BE2C (cell line): ENCODE measurements around the gene AXDND1.

Source experiments
- DNase-seq: peaks from one replicate; pipeline ENCODE4 v3.0.0-alpha.2; 2020
- H3K27me3 ChIP-seq: fragments of 250-450 bp; sonication (Bioruptor Pico); 2 replicates; pipeline ENCODE4 v1.5.1; 2020; ENCODE audit warnings: mild to moderate bottlenecking
- H3K36me3 ChIP-seq: fragments of 250-450 bp; sonication (Bioruptor Pico); 2 replicates; pipeline ENCODE4 v1.5.1; 2020; ENCODE audit warnings: mild to moderate bottlenecking
- H3K4me1 ChIP-seq: fragments of 250-450 bp; sonication (Bioruptor Pico); 2 replicates; pipeline ENCODE4 v1.5.1; 2020
- H3K4me3 ChIP-seq: 2 replicates; pipeline ENCODE4 v1.5.1; 2011; ENCODE audit warnings: low read depth, low read length
- H3K9me3 ChIP-seq: fragments of 250-450 bp; sonication (Bioruptor Pico); 2 replicates; pipeline ENCODE4 v1.5.1; 2020
- TF ChIP-seq, protein P1 (sequence below): IDR thresholded peaks from 2 replicates; pipeline ENCODE4 v1.5.1; 2012; ENCODE audit warnings: mild to moderate bottlenecking, low read depth, low read length

The AXDND1 gene

DNA sequence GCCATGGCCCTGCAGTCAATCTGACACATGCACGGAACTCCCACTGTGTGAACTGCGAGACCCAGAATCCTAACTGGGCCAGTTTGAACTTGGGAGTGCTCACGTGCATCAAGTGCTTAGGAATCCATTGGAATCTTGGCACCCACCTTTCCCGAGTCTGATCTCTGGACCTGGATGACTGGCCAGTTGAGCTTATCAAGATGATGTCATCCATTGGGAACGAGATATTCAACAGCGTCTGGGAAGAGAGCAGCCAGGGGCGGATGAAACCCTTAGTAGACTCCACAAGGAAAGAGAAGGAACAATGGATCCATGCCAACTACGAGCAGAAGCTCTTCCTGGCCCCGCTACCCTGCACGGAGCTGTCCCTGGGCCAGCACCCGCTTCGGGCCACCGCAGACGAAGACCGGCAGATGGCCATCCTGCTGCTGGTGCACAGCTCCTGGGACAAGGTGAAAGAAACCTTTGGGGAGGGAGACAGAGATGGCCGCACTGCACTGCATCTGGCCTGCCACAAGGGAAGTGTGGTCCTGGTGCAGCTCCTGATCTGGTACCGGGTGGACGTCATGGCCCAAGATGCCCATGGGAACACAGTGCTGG is 222.8 kb downstream of the AXDND1 start:
- no peak for DNase-seq
- Histone ChIP-seq H3K4me1 (no peaks in the 10 kb centered on the region), H3K4me3 (no peak overlapping the region), H3K27me3 (peaks cover 28% of the 10 kb centered on the region), H3K9me3 (no peaks in the 10 kb centered on the region), H3K36me3 (no peaks in the 10 kb centered on the region)
- TF ChIP-seq, protein P1, sequence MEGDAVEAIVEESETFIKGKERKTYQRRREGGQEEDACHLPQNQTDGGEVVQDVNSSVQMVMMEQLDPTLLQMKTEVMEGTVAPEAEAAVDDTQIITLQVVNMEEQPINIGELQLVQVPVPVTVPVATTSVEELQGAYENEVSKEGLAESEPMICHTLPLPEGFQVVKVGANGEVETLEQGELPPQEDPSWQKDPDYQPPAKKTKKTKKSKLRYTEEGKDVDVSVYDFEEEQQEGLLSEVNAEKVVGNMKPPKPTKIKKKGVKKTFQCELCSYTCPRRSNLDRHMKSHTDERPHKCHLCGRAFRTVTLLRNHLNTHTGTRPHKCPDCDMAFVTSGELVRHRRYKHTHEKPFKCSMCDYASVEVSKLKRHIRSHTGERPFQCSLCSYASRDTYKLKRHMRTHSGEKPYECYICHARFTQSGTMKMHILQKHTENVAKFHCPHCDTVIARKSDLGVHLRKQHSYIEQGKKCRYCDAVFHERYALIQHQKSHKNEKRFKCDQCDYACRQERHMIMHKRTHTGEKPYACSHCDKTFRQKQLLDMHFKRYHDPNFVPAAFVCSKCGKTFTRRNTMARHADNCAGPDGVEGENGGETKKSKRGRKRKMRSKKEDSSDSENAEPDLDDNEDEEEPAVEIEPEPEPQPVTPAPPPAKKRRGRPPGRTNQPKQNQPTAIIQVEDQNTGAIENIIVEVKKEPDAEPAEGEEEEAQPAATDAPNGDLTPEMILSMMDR: no peak

DNA sequence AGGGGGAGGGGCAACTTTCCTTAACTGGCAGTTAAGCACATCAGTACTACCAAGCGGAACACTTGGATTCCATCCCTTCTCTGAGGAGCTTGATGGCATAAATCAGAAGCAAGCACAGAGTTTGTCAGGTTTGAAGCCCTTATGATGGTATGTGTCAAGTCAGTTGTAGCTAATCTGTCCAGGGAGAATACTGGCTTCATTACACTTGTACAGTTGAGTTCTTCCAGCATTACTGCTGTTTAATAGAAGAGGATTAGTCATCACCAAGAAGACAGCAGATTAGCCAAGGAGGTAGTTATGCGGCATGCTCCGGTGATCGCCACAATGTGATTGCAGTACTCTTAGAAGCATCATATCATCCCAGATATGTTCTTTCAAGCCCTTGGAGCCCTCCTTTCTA is 223.7 kb downstream of the AXDND1 start:
- TF ChIP-seq, protein P1: no peak
- no peak overlapping the region for H3K4me3 ChIP-seq
- DNase-seq: no peak

DNA sequence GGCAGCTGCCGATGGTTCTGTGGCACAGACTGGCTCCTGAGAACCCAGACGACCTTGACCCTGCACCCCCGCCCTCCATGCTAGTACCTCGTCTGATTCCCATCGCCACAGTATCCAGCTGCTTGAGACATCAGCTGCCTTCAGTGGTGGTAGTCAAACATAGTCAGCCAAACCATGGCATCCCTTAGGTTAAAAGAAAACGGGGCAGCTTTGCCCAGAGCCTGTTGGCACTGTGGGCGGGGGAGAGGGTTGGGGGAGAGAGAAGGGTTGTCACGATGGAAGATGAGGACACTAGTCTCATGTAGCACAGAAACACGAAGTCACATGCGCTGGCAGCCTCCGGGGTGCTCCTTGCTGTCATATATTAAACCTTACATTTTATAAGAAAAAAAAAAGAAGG is 224.9 kb downstream of the AXDND1 start:
- H3K27me3 ChIP-seq: peaks cover 27% of the 10 kb centered on the region

More for the DNA sequence above, 223.7 kb downstream of the AXDND1 start:
- Histone ChIP-seq H3K4me1 (no peaks in the 10 kb centered on the region), H3K9me3 (no peaks in the 10 kb centered on the region), H3K36me3 (no peaks in the 10 kb centered on the region), H3K27me3 (peaks cover 36% of the 10 kb centered on the region)

DNA sequence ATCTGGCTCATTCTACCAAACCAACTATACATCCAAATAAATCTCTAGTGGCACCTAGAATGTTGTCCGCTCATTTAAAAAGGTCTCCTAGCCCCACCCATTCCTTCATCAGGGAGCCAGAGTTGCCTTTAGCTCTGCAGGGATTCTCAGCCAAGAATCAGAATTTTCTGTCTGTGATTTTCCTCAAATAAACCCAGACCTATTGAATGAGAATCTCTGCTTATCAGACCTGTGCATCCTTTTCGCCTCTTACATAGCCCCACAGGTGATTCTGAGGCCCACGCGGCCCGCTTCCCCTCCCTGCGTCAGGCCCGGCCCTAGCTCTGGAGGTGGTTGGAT is 225.5 kb downstream of the AXDND1 start:
- TF ChIP-seq, protein P1: no peak

More for the DNA sequence above, 224.9 kb downstream of the AXDND1 start:
- TF ChIP-seq, protein P1: no peak
- DNase-seq: no peak
- H3K36me3 ChIP-seq: no peaks in the 10 kb centered on the region
- no peak overlapping the region for H3K4me3 ChIP-seq
- H3K4me1 ChIP-seq: no peaks in the 10 kb centered on the region
- H3K9me3 ChIP-seq: no peaks in the 10 kb centered on the region

DNA sequence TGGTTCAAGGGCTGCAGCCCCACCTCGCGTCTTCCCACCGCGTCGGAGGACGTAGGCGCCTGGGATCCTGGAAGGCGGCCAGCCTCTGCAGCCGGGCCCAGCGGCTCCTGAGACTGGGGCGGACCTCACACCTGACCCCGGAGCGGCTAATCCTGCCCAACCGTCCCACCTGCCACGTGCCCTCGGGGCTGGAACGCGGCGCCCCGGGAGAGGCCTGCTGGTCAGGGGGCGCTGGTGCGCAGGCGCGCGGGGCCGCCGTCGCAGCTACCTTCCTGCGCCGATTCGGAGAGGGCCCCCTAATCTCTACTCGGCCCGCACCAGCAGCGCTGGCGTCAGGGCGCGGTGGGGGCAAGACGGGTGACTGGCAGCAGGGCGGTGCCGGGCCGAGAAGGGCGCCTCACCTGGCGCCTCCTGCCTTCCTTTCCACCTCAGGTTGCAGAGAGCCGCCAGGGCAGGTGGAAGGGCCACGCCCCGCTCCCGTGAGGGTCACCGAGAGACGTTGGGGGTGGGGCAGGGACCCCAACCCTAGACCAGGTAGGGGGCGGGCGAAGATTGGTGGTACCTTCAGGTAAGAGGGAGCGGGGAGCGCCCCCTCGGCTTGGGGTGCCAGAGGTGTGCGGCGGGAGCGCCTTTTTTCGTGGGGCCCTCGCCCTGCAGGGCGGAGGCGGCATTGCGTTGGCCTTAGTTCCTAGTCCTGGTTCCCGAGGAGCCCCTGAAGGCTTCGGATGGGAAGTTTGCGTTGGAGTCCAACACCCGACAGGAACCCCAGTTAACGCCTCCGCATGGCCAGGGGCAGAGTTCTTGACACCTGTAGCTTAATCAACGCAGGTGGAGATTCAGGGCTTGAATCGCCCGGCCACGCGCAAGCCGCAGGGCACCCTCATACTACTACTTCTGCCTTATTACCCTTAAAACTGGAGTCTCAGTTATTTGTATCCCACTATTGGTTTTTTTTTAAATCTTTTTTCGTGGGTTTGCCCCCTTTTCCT is 226.1 kb downstream of the AXDND1 start, which contains the start of gene TDRD5:
TDRD5 (plus strand) TSS at position 241 of the 989 bp plus-strand sequence. CDS start 784 bp downstream, outside the sequence.
- peak within 1 kb of the TSS; percentile 35 for H3K4me3 ChIP-seq
- no peaks in the 10 kb centered on the region for H3K4me1 ChIP-seq
- peak; percentile 36 for DNase-seq
- TF ChIP-seq, protein P1: no peak; the same call in 1 of the 2 replicates
- H3K36me3 ChIP-seq: no peaks in the 10 kb centered on the region
- H3K9me3 ChIP-seq: no peaks in the 10 kb centered on the region
- peaks cover 32% of the 10 kb centered on the region for H3K27me3 ChIP-seq

More for the DNA sequence above, 225.5 kb downstream of the AXDND1 start:
- DNase-seq: no peak
- Histone ChIP-seq H3K9me3 (no peaks in the 10 kb centered on the region), H3K36me3 (no peaks in the 10 kb centered on the region), H3K4me1 (no peaks in the 10 kb centered on the region), H3K4me3 (peak overlapping the region; percentile 35), H3K27me3 (peaks cover 27% of the 10 kb centered on the region)
